HTR-8/SVneo (cell line): ENCODE measurements around the gene DPM3.
"Not testable (repeated sequence)": the region's sequence is repeated elsewhere in the genome, so short reads cannot be mapped to it uniquely, and the experiment has no call there.

Source experiments
- DNase-seq: peaks from one replicate; pipeline ENCODE4 v3.0.0; 2011; ENCODE audit warnings: low spot score, mixed read lengths; ENCODE audit not compliant: insufficient read length
- FAIRE-seq: peaks from 2 replicates; lab custom pipeline; 2011; peaks lifted over from hg19 to GRCh38; lab: Jason Lieb, UNC

DPM3 gene

DNA sequence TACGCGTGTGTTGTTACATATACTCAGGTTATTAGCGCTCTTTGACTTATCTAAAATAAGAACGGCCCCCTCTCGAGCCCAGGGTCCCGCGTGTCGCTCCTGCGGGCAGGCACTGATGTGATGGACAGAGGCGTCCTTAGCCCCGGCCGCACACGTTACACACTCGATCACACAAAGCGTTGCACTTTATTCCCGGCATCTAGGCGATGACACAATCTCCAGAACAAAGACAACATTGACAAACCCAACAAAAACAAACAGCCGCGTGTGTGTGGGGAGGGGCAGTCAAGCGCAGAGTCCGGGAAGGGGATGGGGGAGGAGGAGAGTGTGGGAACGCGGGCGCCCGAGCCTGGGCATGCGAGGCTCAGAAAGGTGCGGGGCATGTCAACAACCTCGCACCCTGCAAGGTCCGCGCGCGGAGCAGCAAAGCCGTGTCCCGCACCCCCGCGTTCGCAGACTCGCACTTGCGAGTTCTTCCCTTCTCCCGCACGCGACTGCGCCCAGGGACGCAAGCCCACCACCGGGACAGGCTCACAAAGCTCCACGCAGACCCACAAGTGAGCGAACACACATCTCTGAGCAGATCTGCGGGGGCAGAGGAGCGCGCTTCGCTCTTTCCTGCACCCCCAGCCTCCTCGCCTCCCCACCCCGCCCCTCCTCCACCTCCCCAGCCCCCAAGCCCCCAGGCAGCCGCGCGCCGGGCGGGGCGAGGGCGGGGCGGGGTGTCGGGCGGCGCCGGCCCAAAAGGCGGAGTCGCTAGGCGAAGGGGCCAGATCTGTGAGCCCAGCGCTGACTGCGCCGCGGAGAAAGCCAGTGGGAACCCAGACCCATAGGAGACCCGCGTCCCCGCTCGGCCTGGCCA, 13.0 kb downstream of the DPM3 start, which contains the start of gene EFNA1:
TSS of gene EFNA1 (plus strand) at position 772 of the 862 bp plus-strand sequence. CDS start 102 bp downstream, outside the sequence.
- FAIRE-seq (no peak), DNase-seq (no peak)

GRCh38 chr1:155126556-155127104, 13.7 kb downstream of the DPM3 start:
- DNase-seq: no peak
- no peak for FAIRE-seq

DNA sequence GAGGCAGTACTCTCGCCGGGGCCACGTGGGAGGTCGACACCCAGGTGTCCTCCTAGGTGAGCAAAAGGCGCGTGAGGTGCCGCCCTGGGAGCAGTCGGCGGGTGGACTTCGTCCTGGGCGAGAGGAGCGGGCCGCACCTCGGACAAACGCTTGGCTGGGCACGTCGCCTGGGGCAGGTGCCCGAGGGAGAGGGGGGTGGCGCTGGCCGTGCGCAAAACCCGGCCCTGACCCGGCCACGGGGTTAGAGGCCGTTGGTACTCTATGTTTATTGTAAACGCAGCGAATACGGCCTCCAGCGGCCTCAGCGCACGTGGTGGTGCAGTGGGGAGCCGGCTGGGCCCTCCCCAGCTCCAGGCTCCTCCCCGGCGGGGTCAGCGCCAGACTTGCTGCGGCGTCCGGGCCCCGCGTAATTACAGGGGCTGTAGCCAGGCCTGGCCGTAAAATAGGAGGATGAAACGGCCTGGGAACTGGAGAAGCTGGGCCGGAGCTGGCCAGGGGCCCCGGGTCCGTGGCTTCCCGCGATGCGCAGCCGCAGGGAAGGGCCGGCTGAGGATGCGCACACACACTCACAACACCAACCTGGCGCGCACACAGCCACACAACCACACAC, 14.3 kb downstream of the DPM3 start:
- no peak for DNase-seq
- FAIRE-seq: no peak

GRCh38 chr1:155125511-155125945, 14.8 kb downstream of the DPM3 start:
- DNase-seq (no peak), FAIRE-seq (no peak)

- DNase-seq (no peak), FAIRE-seq (no peak)
These were observed 15.5 kb downstream of the DPM3 start for GRCh38 chr1:155124503-155125463.

DNA sequence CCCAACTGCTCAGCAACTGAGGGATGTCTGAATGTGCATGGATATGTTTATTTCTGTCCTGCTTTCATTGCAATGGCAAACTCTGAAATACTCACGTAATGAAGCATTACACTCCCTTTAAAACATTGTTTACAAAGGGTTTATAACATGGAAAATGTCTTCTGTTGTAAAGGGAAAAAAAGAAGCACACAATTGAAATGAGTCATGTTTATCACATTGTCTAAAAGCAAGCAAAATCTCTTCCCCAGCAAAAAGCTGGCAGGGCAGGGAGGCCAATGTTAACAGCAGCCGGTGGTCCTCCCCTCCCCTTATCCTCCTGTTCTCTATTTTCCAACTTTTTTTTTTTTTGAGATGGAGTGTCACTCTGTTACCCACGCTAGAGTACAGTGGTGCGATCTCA, 16.5 kb downstream of the DPM3 start:
- DNase-seq (no peak), FAIRE-seq (no peak)

- FAIRE-seq: no peak
- no peak for DNase-seq
These were observed 18.0 kb downstream of the DPM3 start for GRCh38 chr1:155122308-155122707.

DNA sequence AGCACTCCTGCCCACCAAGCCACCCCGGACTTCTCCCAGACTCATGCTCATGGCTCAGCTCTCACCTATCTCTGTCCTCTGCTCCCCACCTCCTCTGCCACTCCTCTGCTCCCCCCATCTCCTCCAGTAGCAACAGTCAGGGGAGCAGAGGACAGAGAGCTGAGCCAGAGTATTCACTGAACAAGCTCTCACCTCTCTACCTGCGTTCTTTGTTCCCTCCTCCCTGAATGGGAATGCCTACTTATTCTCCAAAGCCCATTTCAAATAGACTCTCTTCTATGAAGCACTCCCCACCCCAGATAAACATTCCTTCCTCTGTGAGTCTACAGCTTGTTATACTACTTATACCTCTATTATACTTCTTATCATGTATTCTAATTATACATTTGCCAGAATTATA, 19.1 kb downstream of the DPM3 start:
- DNase-seq: no peak
- FAIRE-seq: no peak

DNA sequence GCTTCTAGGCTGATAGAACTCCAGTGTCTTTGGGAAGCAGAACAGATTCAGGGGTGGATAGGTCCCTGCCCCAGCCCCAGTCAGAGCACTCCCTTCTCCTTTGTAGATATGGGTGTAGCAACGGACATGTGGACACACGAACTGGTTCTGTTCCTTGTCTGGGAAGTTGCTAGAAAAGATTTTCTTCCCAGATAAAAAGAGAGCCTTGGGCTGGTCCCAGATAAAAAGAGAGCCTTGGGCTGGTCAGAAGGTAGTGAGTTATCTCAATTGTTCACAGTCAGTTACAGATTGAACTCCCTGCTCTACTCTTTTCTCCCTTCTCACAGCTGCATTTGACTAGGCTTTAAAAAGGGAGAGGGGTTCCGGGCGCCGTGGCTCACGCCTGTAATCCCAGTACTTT, 20.1 kb downstream of the DPM3 start:
- DNase-seq (no peak), FAIRE-seq (no peak)

DNA sequence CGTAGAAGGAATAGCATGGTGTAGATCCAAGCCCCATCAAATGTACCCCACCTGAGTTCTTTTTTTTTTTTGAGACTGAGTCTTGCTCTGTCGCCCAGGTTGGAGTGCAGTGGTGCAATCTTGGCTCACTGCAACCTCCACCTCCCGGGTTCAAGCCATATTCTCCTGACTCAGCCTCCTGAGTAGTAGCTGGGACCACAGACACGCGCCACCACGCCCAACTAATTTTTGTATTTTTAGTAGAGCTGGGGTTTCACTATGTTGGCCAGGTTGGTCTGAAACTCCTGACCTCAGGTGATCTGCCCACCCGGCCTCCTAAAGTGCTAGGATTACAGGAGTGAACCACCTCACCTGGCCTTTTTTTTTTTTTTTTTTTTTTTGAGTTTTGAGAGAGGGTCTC, 22.2 kb downstream of the DPM3 start:
- FAIRE-seq, DNase-seq: not testable (repeated sequence)

DNA sequence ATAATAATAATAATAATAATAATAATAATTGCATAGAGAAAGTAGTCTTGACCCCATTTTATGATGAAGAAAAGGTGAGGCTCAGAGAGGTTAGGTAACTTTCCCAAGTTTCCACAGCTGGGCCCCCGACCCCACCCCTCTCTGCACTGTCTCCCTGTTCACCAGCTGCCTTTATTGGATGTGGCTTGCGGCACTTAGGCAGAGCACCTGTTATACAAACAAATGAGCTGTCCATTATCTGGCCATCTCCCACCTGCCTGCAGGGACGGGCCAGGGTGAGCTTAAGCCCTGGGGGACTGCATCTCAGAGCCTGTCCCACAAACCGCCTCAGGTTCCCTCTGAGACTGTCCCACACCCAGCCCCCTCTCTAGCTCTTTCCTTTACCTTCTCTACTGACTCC, 22.7 kb downstream of the DPM3 start:
- FAIRE-seq (no peak), DNase-seq (no peak)

- no peak for DNase-seq
- FAIRE-seq: no peak
These were observed 24.1 kb downstream of the DPM3 start for GRCh38 chr1:155116113-155116764.

GRCh38 chr1:155113450-155113980, 26.8 kb downstream of the DPM3 start:
- no peak for DNase-seq
- FAIRE-seq: no peak

DNA sequence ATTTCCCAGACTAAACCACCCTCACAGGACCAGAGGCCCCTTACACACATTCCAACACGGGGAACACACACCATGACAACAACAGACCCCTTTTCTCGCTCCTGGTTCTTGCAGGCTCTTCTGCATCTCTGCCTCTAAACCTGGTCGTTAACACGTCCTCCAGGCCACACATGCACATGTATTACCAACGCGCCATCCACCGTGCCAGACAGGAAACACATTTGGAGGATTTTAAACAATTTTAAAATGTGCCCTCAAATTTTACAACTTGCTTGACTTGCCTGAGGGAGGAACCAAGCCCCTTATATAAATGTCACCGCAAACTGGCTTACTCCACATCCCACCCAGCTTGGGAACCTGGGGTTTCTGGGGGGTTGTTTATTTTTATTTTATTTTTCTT, 29.5 kb downstream of the DPM3 start:
- no peak for DNase-seq
- FAIRE-seq: no peak

- FAIRE-seq (no peak), DNase-seq (no peak)
These were observed 29.9 kb downstream of the DPM3 start for GRCh38 chr1:155110381-155110780.

DNA sequence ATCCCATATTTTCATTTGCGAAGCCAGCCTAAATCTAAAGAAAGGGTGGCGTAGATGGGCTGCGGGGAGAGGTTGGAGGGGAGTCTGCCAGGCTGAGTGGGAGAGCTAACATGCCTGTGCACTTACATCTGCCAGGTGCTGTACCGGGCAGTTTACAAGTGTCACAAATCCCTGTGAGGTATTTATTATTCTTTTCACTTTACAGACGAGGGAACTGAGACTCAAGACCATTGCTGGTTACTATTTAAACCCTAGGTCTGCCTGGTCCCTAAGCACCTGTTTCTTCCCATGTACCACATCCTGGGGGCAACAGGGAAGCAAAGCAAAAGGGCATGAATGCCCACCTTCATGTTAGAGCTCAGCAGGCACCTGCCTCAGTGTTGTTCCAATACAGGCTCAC, 32.0 kb downstream of the DPM3 start:
- DNase-seq (no peak), FAIRE-seq (no peak)

DNA sequence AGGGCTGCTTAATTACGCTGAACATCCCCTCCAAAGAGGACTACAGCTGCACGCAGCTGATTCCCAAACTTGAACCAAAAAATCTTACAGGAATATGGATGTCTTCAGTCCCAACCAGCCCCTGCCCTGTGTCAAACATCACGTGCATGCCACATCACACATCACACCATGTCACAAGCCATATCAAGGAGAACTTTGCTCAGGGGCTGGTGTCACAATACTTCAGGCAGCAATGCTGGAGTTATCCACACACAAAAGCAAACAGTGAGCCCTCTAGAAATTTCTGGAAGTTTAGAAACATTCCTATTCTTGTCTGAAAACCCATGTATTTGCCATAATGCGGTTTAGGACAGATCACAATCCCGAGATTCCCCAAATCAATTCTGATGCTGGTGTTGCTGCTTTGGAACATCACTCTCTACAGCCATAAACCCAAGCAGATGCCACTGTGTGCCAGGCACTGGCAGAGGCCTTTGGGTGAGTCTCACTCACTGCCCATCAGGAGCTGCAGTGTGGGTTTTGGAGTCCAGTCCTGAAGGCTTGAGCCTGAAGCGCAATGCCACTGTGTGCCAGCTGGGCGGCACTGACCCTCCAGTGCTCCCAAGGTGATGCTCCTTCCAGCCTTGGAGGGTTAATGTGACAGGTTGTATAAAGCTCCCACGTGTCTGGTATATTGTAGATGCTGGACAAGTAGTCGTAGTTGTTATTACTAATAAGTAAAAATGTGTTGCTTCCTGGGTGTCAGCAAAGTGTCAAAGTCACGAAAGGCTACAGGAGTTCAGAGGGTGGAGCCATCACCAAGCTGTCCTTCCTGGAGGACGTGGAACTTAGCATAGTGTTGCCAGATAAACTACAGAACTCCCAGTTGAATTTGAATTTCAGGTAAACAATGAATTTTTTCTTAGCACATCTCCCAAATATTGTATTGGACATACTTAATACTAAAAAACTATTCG, 32.7 kb downstream of the DPM3 start:
- FAIRE-seq: no peak
- DNase-seq: no peak

DNA sequence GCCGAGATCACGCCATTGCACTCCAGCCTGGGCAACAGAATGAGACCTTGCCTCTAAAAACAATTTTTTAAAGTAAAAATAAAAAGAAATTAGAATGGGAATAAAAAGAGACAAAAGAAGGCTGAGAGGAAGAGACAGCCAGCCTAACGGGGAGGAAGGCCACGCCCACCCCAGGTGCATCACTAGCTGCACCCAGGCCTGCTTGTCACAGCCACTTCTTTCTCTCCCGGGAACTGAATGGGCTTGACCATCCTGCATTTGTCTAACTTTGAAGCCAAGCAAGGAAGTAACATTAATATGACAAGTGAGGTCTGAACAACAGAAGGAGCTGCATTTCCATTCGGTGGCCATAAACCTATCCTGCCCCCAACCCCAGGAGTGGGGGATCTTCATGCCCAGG, 33.5 kb downstream of the DPM3 start:
- DNase-seq (no peak), FAIRE-seq (no peak)
